Measurements from ENCODE around the gene NDUFS6.

DNA sequence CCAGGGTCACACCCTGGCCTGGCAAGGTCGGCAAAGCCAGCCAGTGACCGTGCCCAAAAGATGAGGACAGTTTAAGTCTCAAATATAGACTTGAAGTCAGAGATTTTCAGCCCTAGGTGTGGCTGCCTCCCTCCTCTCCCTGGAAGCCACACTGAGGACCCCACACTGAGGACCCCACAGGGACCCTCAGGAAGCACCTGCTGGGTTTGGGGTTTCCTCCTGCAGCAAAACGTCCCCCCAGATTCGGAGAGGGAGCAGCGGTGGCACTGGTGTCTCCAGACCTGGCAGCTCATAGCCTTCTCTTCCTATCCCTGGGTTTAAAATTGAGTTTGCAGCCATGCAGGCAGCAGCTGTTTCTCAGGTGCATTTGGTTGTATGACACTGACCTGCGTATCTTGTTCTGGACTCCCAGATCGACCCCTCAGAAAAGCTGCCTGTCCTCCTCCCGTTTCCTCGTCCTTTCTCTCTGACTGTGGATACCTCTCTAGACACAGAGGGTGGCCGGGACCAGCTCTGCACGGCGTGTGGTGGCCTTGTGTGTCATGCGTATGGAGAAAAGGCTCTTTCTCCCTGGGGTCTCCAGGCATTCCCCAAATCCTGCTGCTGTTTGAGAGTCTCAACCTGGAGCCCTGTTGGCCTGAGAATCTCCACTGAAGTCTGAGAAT, 38.2 kb upstream of the NDUFS6 start:
- TF ChIP-seq EP300 (IDR thresholded peaks at IDR 0.05) = no peak
- TF ChIP-seq CTCF (IDR thresholded peaks at IDR 0.05) = no peak
- TF ChIP-seq RAD21 (conservative IDR thresholded peaks at IDR 0.05 in 1 of 2, IDR thresholded peaks at IDR 0.05 in 1 of 2) = no peak
- TF ChIP-seq, protein P1, sequence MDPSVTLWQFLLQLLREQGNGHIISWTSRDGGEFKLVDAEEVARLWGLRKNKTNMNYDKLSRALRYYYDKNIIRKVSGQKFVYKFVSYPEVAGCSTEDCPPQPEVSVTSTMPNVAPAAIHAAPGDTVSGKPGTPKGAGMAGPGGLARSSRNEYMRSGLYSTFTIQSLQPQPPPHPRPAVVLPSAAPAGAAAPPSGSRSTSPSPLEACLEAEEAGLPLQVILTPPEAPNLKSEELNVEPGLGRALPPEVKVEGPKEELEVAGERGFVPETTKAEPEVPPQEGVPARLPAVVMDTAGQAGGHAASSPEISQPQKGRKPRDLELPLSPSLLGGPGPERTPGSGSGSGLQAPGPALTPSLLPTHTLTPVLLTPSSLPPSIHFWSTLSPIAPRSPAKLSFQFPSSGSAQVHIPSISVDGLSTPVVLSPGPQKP (IDR thresholded peaks at IDR 0.05; ENCODE audit: low read depth, low read length) = no peak
- TF ChIP-seq MAX (IDR thresholded peaks at IDR 0.05) = no peak
- TF ChIP-seq POLR2A (IDR thresholded peaks at IDR 0.05; ENCODE audit: low read length) = no peak
- no peak for TF ChIP-seq KDM5A (IDR thresholded peaks at IDR 0.05)

All from A549 (cell line).